HG03103 (cell line): ENCODE results near the gene KCNK16.

Source experiments
- ATAC-seq: cut with Tn5 transposase; IDR thresholded peaks from one replicate; pipeline ENCODE4 v1.9.1; 2021; ENCODE audit warnings: low read depth; ENCODE audit not compliant: unreplicated experiment

The KCNK16 gene

DNA sequence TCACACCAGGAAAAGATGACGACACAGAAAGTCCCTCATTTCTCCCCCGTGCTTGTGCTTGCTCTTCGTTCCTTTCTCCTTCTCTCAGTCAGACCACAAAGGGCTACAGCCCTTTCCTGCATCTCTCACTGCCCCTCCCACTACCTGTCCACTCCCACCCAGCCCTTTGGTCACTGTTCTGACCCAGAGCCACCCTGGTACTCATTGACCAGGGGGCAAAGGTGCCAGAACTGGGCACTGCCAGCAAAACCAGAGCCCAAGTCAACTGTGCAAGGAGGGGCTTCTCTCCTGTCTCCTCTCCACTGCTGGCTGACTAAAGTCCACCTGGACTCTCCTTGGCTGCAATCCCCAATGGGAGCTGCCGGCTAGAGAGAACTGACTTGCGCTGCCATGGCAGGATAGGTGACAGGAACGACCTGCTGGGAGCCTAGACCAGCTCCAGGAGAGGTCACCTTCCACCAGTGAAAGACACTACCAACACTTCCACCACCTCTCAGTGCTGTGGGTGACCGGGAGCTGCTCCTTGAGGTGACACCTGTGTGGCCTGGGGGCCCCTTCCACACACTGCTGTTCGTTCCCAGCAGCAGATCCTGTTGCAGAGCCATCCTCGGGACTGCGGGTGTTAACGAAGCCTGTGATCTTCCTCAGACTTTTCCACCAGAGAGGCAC lies 41.1 kb downstream of the KCNK16 start:
- ATAC-seq = no peak

GRCh38 chr6:39280247-39280731 lies 42.2 kb downstream of the KCNK16 start:
- no peak for ATAC-seq

GRCh38 chr6:39279539-39279938 lies 43.0 kb downstream of the KCNK16 start:
- ATAC-seq = no peak

DNA sequence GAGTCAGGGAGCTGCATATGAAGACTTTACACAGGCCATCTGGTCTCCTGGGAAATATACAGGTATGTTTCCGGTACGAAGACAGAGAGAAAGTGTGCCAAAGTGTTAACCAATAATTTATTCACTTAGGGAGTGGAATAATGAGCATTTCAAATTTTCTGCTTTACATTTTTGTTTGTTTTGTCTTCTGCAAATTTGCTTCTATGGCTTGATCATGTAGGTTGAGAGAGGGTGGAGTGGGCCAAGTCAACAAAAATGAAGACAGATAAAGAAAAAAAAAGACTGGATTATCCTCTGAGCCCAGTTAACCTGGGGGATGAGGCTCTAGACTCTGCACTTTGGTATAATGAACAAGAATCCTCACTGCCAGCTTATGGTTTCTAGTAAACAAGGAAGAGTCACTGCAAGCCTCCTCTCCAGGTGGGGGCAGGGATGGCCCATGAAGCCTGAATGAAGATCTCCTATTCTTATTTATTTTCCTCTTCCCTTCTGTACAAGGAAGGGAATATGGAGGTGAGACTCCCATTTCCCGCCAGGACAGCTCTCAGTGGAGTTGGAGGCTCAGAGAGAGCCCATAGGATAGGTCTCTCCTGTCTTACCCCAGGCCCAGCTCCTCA lies 46.0 kb downstream of the KCNK16 start:
- ATAC-seq = no peak

- no peak for ATAC-seq
These were observed 47.6 kb downstream of the KCNK16 start for GRCh38 chr6:39274903-39275302.

GRCh38 chr6:39274471-39274870 lies 48.0 kb downstream of the KCNK16 start:
- no peak for ATAC-seq

- no peak for ATAC-seq
These were observed 49.1 kb downstream of the KCNK16 start for GRCh38 chr6:39273406-39273821.

DNA sequence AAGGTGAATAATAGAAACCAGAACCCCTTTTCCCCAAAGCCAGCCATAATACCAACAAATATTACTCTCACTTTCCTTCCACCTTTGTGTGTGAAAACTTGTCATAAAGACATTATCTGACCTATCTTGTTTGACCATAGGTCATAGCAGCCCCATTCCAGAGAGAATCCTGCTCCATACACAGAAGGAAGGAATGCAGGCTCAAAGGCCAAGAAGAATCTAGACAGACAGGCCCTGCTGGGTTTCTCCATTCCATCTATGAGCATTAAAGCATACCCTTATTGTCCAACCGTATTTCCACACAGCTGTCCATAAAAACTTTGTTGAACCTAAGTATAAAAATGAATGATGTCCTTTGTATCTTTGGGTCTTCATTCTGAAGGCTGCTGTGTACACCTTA lies 52.5 kb downstream of the KCNK16 start:
- no peak for ATAC-seq

DNA sequence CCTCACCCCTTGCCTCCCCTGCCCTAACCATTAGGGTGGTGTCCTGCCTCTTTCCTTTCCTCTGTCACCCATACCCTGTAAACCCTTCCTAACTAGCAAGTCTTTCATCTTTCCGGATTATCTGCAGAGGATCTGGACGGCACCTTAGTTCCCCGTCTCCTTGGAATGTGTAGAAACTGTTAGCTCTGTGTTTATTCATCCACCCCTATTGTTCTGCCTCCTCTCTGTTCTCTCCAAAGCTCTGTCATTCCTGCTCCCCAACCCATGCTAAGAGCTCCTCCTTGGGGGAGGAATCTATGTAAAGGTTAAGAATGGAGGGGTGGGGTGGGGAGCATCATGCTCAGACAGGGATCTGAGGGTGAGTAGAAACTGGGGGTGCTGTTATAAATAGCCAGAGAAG lies 53.8 kb downstream of the KCNK16 start:
- ATAC-seq = no peak

GRCh38 chr6:39268171-39268570 lies 54.3 kb downstream of the KCNK16 start:
- no peak for ATAC-seq

DNA sequence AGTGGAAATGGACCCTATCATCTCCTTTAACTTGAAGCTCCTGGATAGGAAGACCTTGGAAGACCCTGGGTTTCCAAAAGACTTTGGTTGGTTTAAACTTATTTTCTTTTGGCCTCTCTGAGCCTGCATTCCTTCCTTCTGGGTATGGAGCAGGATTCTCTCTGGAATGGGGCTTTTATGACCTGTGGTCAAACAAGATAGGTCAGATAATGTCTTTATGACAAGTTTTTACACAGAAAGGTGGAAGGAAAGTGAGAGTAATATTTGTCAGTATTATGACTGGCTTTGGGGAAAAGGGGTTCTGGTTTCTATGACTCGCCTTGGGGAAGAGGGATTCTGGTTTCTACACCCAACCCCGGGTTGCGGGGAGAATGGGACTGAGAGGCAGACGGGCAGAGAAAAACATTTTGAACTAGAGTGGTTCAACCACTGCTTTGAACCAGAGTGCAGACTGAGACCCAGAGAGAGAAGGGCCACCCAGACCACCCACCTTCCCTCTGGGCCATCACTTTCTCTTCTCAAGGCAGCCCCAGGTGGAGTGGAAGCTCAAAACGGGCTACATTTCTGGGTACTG lies 55.6 kb downstream of the KCNK16 start:
- no peak for ATAC-seq

- no peak for ATAC-seq
These were observed 56.1 kb downstream of the KCNK16 start for GRCh38 chr6:39266375-39266774.
